Measurements from ENCODE around the gene ZFP92.
"Not testable (repeated sequence)": the region's sequence is repeated elsewhere in the genome, so short reads cannot be mapped to it uniquely, and the experiment has no call there.

The ZFP92 gene

DNA sequence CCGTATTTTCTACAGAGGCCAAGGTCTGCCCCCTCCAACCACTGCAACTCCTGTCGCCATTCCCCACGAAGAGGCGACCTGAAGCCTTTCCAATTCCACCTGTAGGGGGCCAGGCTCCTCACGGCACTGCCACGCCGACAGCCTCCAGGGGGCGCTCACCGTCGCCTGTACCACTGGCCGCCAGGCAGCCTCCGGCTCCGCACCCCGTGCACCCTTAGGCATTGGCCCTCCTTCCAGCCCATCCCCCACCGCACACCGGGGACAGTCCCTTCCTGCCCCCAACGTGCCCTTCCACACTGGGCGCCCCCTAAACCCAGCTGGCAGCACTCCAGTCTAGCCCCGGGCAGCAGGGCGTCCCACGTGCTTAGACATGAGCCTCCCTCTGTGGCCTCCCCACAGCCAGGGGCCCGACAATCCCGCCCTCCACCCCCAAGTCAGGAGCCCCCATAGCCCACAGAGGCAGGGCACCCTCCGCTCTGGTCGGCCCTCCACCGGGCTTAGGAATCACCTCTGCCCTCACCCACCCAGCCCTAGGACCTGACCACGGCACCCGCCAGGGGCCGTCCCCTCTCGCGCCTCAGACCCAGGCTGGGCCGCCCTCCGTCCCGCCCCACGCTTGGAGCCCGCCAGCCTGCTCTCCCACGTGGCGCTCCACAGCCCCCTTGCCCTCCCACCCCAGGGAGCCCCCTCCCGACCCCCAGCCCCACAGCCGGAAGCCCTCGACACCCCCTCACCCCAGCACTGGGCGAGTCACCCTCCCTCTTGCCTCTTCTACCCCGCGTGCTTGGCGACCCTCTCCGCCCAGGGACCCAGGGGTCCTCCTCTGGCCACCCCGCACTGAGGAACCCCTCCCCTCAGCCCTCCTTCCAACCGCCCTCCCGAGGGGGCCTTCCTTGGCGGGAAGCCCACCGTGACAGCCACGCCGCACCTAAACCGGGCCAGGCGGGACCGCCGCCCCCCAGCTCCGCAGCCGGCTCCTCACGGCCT is 10.8 kb upstream of the ZFP92 start:
- Histone ChIP-seq H3K4me1 (ENCODE audit: insufficient read depth, low read length) (no peaks in the 10 kb centered on the region), H3K27me3 (ENCODE audit: control insufficient read depth in 1 of 2, insufficient read depth in 2 of 2, low read length in 2 of 2) (peaks cover 0 to 29% of the 10 kb centered on the region in 2 donors), H3K36me3 (ENCODE audit: insufficient read depth, low read length) (no peaks in the 10 kb centered on the region), H3K9me3 (ENCODE audit: low read length) (peaks cover 4% of the 10 kb centered on the region), H3K9ac (ENCODE audit: low read length) (no peak overlapping the region), H3K4me3 (ENCODE audit: low read depth in 1 of 2, low read length in 2 of 2) (no peak overlapping the region), H3K27ac (ENCODE audit: low read depth, low read length) (no peak overlapping the region)

DNA sequence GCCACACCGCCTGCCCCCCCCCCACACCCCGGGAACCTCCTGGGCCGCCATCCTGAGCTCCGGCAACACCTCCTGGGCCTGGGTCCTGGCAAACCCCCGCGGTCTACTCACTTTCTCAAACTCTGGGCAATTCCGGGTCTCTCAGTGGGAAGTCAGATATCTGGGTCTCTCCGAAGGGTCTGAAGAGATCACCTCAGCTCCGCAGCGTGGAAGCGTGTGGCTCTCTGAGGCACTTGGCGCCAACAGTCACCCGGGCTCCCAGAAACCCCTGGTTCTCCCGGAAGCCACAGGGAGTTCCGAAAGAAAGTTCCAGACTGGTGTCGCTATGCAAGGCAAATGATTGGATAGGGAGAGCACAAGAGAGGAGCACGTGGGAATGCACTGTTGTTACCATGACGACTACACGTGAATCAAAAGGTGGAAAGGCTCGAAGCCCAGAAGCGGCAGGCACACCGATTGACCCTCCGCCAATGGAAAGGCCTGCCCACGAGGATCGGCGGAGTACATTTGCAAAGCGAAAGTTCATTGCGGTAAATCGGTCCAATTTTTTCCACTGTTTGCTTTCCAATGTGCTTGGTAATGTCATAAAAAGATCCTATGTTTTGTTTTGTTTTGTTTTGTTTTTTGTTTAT is 10.0 kb upstream of the ZFP92 start, which contains the start of gene PNMA6E:
Gene PNMA6E, minus strand, starts transcription at position 218 of the 632 bp plus-strand sequence. CDS start 2,501 bp downstream, outside the sequence.
- H3K27ac ChIP-seq (ENCODE audit: low read depth, low read length) = no peak within 1 kb of the TSS
- H3K9ac ChIP-seq (ENCODE audit: low read length) = no peak within 1 kb of the TSS
- H3K4me3 ChIP-seq (ENCODE audit: low read depth in 1 of 2, low read length in 2 of 2) = no peak within 1 kb of the TSS
- H3K27me3 ChIP-seq (ENCODE audit: control insufficient read depth in 1 of 2, insufficient read depth in 2 of 2, low read length in 2 of 2) = peaks cover 0 to 30% of the 10 kb centered on the region in 2 donors
- peaks cover 4% of the 10 kb centered on the region for H3K9me3 ChIP-seq (ENCODE audit: low read length)
- H3K4me1 ChIP-seq (ENCODE audit: insufficient read depth, low read length) = no peaks in the 10 kb centered on the region
- no peaks in the 10 kb centered on the region for H3K36me3 ChIP-seq (ENCODE audit: insufficient read depth, low read length)

DNA sequence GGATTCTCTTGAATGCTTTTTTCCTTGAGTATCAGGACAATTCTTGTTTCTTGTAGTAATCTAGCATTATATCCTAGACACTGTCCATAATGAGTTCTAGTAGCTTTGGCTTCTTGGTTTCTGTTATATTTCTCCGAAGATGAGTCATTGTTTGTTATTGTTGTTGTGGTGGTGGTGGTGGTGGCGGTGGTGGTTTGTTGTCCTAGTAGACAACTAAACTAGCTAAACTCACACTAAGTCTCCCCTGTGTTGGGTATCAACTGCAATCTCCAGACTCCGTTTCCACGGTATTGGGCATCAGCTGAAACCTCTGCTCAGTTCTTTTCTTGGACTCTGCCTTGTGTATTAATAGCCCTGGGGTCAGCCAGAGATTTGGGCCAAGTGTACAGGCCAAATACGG is 6.9 kb upstream of the ZFP92 start:
- not testable (repeated sequence) for H3K4me1 ChIP-seq (ENCODE audit: insufficient read depth, low read length)

GRCh38 chrX:153405426-153405825 is 5.8 kb upstream of the ZFP92 start:
- Histone ChIP-seq H3K9ac (ENCODE audit: low read length) (no peak overlapping the region), H3K4me3 (ENCODE audit: low read depth in 1 of 2, low read length in 2 of 2) (no peak overlapping the region), H3K36me3 (ENCODE audit: insufficient read depth, low read length) (no peaks in the 10 kb centered on the region), H3K27ac (ENCODE audit: low read depth, low read length) (no peak overlapping the region), H3K4me1 (ENCODE audit: insufficient read depth, low read length) (no peaks in the 10 kb centered on the region), H3K9me3 (ENCODE audit: low read length) (peaks cover 4% of the 10 kb centered on the region), H3K27me3 (ENCODE audit: control insufficient read depth in 1 of 2, insufficient read depth in 2 of 2, low read length in 2 of 2) (peaks cover 0 to 21% of the 10 kb centered on the region in 2 donors)

More for the DNA sequence above, 6.9 kb upstream of the ZFP92 start:
- not testable (repeated sequence) for H3K27ac ChIP-seq (ENCODE audit: low read depth, low read length); H3K4me3 ChIP-seq (ENCODE audit: low read depth in 1 of 2, low read length in 2 of 2); H3K36me3 ChIP-seq (ENCODE audit: insufficient read depth, low read length); H3K9ac ChIP-seq (ENCODE audit: low read length); H3K9me3 ChIP-seq (ENCODE audit: low read length)
- H3K27me3 ChIP-seq (ENCODE audit: control insufficient read depth in 1 of 2, insufficient read depth in 2 of 2, low read length in 2 of 2) = peaks cover 0 to 21% of the 10 kb centered on the region in 2 donors

DNA sequence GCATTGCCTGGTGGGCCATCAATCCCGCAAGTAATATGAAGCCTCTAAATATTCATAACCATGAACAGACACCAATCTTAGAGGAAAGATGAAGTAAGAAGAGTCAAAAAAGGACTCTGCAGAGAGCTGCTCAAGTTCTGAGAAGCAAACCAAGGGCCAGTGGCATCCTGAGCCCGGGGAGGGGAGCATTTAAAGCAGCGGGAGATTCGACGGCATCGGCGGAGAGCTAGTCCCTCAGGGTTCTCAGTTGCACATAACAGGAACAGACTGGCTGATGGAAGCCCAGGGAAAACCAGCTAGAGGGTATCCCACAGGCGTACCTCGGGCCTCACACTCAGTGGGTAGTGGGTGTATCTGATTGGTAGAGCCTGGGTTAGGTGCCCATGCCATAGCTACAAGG is 5.3 kb upstream of the ZFP92 start:
- no peaks in the 10 kb centered on the region for H3K4me1 ChIP-seq (ENCODE audit: insufficient read depth, low read length)
- peaks cover 4% of the 10 kb centered on the region for H3K9me3 ChIP-seq (ENCODE audit: low read length)
- H3K36me3 ChIP-seq (ENCODE audit: insufficient read depth, low read length) = no peaks in the 10 kb centered on the region
- H3K4me3 ChIP-seq (ENCODE audit: low read depth in 1 of 2, low read length in 2 of 2) = no peak overlapping the region
- H3K27me3 ChIP-seq (ENCODE audit: control insufficient read depth in 1 of 2, insufficient read depth in 2 of 2, low read length in 2 of 2) = peaks cover 0 to 21% of the 10 kb centered on the region in 2 donors
- H3K9ac ChIP-seq (ENCODE audit: low read length) = no peak overlapping the region
- H3K27ac ChIP-seq (ENCODE audit: low read depth, low read length) = no peak overlapping the region

DNA sequence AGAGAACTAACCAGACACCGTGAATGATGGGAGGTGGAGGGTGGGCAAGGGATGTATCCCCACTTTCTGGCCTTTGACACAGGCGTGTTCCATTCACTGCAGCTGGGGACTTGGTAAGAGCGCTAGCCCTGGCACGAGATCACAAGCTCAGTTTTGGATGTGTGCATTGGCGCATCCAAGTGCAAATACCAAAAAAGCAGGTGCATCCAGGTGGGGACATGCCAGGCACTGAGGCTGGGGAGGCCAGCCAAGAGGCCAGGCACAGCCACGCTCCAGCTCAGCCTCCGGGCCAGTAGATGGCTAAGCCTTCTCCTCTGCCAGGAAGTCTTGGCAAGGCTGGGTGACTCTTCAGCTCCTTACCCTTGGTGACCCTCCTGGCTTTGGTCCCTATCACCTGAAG is 4.4 kb upstream of the ZFP92 start:
- no peaks in the 10 kb centered on the region for H3K36me3 ChIP-seq (ENCODE audit: insufficient read depth, low read length)
- no peaks in the 10 kb centered on the region for H3K9me3 ChIP-seq (ENCODE audit: low read length)
- no peak overlapping the region for H3K9ac ChIP-seq (ENCODE audit: low read length)
- peaks cover 0 to 21% of the 10 kb centered on the region in 2 donors for H3K27me3 ChIP-seq (ENCODE audit: control insufficient read depth in 1 of 2, insufficient read depth in 2 of 2, low read length in 2 of 2)
- no peaks in the 10 kb centered on the region for H3K4me1 ChIP-seq (ENCODE audit: insufficient read depth, low read length)
- H3K27ac ChIP-seq (ENCODE audit: low read depth, low read length) = no peak overlapping the region
- no peak overlapping the region for H3K4me3 ChIP-seq (ENCODE audit: low read depth in 1 of 2, low read length in 2 of 2)

DNA sequence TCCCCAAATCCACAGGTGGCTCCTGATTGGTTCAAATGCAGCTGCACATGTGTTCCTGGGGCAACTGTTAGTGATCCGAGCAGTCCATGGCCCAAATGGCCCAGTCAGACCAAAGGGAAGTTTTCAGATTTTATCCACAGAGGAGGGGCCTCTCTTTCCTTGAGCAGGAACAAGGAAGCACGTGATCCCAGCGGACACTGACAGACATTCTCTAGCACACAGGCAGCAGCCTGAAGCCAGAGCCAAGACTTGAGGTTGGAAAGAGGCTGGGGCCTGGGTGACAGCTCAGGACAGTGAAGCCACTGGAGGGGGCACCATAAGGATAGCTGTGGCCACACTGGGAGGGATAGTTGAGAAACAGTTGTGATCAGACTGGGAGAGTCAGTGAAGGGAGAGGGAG is 3.5 kb upstream of the ZFP92 start:
- H3K27me3 ChIP-seq (ENCODE audit: control insufficient read depth in 1 of 2, insufficient read depth in 2 of 2, low read length in 2 of 2) = peaks cover 0 to 21% of the 10 kb centered on the region in 2 donors
- no peaks in the 10 kb centered on the region for H3K36me3 ChIP-seq (ENCODE audit: insufficient read depth, low read length)
- peaks cover 5% of the 10 kb centered on the region for H3K4me1 ChIP-seq (ENCODE audit: insufficient read depth, low read length)
- H3K9ac ChIP-seq (ENCODE audit: low read length) = no peak overlapping the region
- no peak overlapping the region for H3K4me3 ChIP-seq (ENCODE audit: low read depth in 1 of 2, low read length in 2 of 2)
- no peak overlapping the region for H3K27ac ChIP-seq (ENCODE audit: low read depth, low read length)
- no peaks in the 10 kb centered on the region for H3K9me3 ChIP-seq (ENCODE audit: low read length)

DNA sequence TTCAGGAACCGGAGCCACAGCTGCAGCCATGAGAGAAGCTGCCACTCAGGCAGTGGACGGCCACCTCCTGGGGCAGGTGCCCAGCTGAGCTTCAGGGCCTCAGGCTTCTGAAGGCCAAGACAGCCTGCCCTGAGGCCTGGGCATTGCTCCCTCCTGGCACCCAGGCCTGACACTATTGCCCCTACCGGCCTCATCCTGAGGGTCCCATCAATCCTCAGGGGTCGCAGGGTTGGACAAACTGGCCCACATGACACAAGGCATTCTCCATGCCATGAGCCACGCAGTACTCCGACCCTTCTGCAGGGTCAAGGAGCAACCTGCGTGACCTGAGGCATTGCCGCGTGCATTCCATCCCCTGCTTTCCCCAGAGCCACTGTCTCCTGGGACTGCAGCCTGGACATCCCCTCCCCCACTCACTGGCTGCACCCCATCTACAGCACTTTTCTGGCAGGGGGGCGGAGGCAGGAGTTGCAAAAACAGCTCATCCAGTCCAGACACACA is 3.0 kb upstream of the ZFP92 start:
- H3K9me3 ChIP-seq (ENCODE audit: low read length) = no peaks in the 10 kb centered on the region

DNA sequence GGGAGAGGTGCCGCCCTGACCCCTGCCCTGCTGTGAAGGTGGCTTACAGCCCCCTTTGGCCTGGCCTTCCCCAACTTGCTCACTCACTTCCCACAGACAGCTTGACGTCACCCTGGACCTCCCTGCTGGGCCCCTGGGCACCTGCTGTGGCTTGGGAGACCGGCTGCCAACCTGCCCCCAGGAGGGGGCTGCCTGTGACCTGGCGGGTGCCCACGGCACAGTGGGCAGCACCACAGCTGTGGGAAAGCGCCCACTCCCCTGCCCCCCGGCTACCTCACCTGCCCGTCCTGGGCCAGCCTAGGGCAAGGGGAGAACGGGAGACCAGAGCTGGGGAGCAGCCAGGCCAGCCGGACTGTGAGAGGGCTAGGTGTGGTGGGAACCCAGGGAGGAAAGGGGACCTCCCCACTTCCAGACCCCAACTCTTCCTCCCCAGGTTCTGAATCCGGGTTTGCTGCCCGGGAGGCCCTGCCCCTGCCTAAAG is 2.4 kb upstream of the ZFP92 start:
- no peaks in the 10 kb centered on the region for H3K36me3 ChIP-seq (ENCODE audit: insufficient read depth, low read length)
- H3K27ac ChIP-seq (ENCODE audit: low read depth, low read length) = no peak overlapping the region
- no peak overlapping the region for H3K9ac ChIP-seq (ENCODE audit: low read length)
- peaks cover 5% of the 10 kb centered on the region for H3K4me1 ChIP-seq (ENCODE audit: insufficient read depth, low read length)
- H3K9me3 ChIP-seq (ENCODE audit: low read length) = no peaks in the 10 kb centered on the region
- H3K4me3 ChIP-seq (ENCODE audit: low read depth in 1 of 2, low read length in 2 of 2) = no peak overlapping the region
- H3K27me3 ChIP-seq (ENCODE audit: control insufficient read depth in 1 of 2, insufficient read depth in 2 of 2, low read length in 2 of 2) = peaks cover 0 to 29% of the 10 kb centered on the region in 2 donors

More for the DNA sequence above, 3.0 kb upstream of the ZFP92 start:
- H3K4me3 ChIP-seq (ENCODE audit: low read depth in 1 of 2, low read length in 2 of 2) = no peak overlapping the region
- H3K27me3 ChIP-seq (ENCODE audit: control insufficient read depth in 1 of 2, insufficient read depth in 2 of 2, low read length in 2 of 2) = peaks cover 0 to 26% of the 10 kb centered on the region in 2 donors
- no peak overlapping the region for H3K9ac ChIP-seq (ENCODE audit: low read length)
- no peaks in the 10 kb centered on the region for H3K36me3 ChIP-seq (ENCODE audit: insufficient read depth, low read length)
- H3K27ac ChIP-seq (ENCODE audit: low read depth, low read length) = no peak overlapping the region
- H3K4me1 ChIP-seq (ENCODE audit: insufficient read depth, low read length) = peaks cover 5% of the 10 kb centered on the region

DNA sequence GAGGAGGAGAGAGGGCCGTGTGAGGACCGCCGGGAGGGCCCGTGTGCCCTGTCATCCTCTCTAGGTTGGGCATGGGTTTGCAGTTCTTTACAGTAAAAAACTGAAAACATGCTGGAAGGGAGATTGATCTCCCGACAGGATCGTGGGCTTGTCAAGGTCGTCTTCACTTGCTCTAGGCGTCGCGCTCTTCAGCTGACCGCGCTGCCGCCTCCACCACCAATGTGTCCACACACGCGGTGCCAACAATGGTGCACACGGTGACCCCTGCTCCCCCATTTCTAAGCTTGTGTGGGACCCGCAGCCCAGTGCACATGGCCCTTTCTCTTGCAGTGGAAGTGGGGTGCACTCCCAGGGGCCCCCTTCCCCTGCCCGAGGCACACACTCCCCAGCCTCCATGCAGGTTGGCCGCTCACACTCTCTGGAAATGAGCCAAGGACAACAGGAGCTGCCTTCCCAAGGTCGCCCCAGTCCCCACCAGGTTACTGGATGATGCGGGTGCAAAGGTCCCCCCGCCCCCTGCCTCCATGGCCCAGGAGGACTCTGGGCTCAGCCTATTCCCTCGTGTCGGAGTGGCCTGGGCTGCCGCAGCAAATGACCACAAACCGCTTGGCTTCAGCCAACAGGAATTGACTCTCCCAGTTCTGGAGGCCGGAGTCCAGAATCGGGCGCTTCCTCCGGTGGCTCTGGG is 1.7 kb upstream of the ZFP92 start:
- Histone ChIP-seq H3K9me3 (ENCODE audit: low read length) (no peaks in the 10 kb centered on the region), H3K4me1 (ENCODE audit: insufficient read depth, low read length) (peaks cover 5% of the 10 kb centered on the region), H3K9ac (ENCODE audit: low read length) (no peak overlapping the region), H3K27me3 (ENCODE audit: control insufficient read depth in 1 of 2, insufficient read depth in 2 of 2, low read length in 2 of 2) (peaks cover 0 to 27% of the 10 kb centered on the region in 2 donors), H3K36me3 (ENCODE audit: insufficient read depth, low read length) (no peaks in the 10 kb centered on the region), H3K4me3 (ENCODE audit: low read depth in 1 of 2, low read length in 2 of 2) (no peak overlapping the region), H3K27ac (ENCODE audit: low read depth, low read length) (no peak overlapping the region)

DNA sequence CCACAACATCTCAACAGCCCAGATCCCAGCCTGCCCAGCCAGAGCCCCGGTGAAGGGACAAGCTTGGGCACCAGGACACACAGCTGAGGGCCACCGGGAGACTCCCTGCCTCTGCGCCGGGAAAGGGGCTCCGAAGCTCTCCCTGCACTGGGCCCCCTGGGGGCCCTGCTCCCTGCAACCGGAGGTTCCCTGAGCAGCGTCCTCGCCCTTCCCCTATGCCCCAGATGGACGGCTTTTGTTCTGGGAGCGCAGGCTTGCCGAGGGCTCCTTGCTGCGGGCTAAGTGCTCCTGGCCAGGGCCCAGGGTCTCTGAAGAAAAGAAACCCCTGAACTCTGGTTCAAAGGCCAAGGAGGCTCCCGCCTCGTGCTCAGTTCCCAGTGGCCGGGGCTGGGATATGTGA is 899 bp upstream of the ZFP92 start:
- Histone ChIP-seq H3K36me3 (ENCODE audit: insufficient read depth, low read length) (no peaks in the 10 kb centered on the region), H3K4me3 (ENCODE audit: low read depth in 1 of 2, low read length in 2 of 2) (no peak overlapping the region), H3K4me1 (ENCODE audit: insufficient read depth, low read length) (peaks cover 5% of the 10 kb centered on the region), H3K27me3 (ENCODE audit: control insufficient read depth in 1 of 2, insufficient read depth in 2 of 2, low read length in 2 of 2) (peaks cover 0 to 20% of the 10 kb centered on the region in 2 donors), H3K27ac (ENCODE audit: low read depth, low read length) (no peak overlapping the region), H3K9ac (ENCODE audit: low read length) (no peak overlapping the region), H3K9me3 (ENCODE audit: low read length) (no peaks in the 10 kb centered on the region)
